Esophagus squamous epithelium (tissue), 4 donors: Measurements from ENCODE around the gene IGF1R.

Experiments used
- POLR2A ChIP-seq, 4 donors: fragments of 450-650 bp; IDR thresholded peaks; one replicate each; pipeline ENCODE4 v1.6.1; 2017; ENCODE audit warnings: antibody characterized with exemption in 4 of 4, mild to moderate bottlenecking in 4 of 4, moderate library complexity in 3 of 4
- TF ChIP-seq, protein P1 (sequence below), 6 experiments: fragments of 450-650 bp in 4 of 6; fragments of 200-600 bp in 2 of 6; sonication (generic) in 2 of 6; IDR thresholded peaks; one replicate each; pipeline ENCODE4 v1.5.1; 2016 to 2019; ENCODE audit warnings: antibody characterized with exemption in 6 of 6, mild to moderate bottlenecking in 4 of 6, moderate library complexity in 4 of 6

DNA sequence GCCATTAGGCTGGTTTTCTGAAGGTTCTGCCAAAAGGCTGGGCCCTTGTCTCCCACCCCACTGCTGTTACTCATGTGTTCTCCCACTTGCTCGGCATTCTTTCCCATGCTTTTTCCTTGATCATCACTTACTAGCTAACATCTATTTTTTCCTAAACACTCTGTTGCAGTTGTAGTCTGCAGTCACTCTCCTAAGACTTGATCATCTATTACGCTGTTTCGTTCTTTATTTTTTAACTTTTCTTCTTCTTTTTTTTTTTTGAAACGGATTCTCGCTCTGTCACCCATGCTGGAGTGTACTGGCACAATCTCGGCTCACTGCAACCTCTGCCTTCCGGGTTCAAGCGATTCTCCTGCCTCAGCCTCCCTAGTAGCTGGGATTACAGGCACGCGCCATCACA is 176.3 kb downstream of the IGF1R start:
- TF ChIP-seq, protein P1, sequence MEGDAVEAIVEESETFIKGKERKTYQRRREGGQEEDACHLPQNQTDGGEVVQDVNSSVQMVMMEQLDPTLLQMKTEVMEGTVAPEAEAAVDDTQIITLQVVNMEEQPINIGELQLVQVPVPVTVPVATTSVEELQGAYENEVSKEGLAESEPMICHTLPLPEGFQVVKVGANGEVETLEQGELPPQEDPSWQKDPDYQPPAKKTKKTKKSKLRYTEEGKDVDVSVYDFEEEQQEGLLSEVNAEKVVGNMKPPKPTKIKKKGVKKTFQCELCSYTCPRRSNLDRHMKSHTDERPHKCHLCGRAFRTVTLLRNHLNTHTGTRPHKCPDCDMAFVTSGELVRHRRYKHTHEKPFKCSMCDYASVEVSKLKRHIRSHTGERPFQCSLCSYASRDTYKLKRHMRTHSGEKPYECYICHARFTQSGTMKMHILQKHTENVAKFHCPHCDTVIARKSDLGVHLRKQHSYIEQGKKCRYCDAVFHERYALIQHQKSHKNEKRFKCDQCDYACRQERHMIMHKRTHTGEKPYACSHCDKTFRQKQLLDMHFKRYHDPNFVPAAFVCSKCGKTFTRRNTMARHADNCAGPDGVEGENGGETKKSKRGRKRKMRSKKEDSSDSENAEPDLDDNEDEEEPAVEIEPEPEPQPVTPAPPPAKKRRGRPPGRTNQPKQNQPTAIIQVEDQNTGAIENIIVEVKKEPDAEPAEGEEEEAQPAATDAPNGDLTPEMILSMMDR (IDR thresholded peaks at IDR 0.05) = no peak
- no peak for TF ChIP-seq POLR2A (IDR thresholded peaks at IDR 0.05)
